Measurements from ENCODE around the gene RTP3. TPM values are rescaled to one million over a fixed set of nuclear protein-coding genes. Genes with fewer than 3 reads are reported as not detected.

Gene RTP3
- total RNA-seq, 1 experiment from 2014 or later = not detected

GRCh38 chr3:46549989-46550388, 52.2 kb downstream of the RTP3 start:
- H3K9me3 ChIP-seq (ENCODE audit: control insufficient read depth, insufficient read depth, low read depth, low read length) = no peaks in the 10 kb centered on the region
- intact Hi-C loops (cut with micrococcal nuclease; ENCODE audit: unreplicated experiment) = no loop called here
- no peaks in the 10 kb centered on the region for H3K4me1 ChIP-seq (ENCODE audit: control insufficient read depth, insufficient read depth, low read length)
- H3K27me3 ChIP-seq (ENCODE audit: control insufficient read depth, insufficient read depth, low read length) = peaks cover 2% of the 10 kb centered on the region; the same call in 1 of the 2 replicates
- no peaks in the 10 kb centered on the region for H3K36me3 ChIP-seq (ENCODE audit: control insufficient read depth, insufficient read depth, low read length)
- in situ Hi-C loops (cut with HindIII; ENCODE audit: low pct_unique_long_range_greater_than_20kb, low sequenced_read_pairs) = no loop called here
- no peak overlapping the region for H3K4me3 ChIP-seq (ENCODE audit: low read depth in 2 of 2, low read length in 2 of 2)
- ATAC-seq (no peak), DNase-seq (ENCODE audit: low read depth, low spot score) (no peak)
- TF ChIP-seq CTCF (IDR thresholded peaks at IDR 0.05) (no peak), SIN3A (IDR thresholded peaks at IDR 0.05; ENCODE audit: borderline replicate concordance, insufficient read depth, low read depth, low read length) (no peak), REST (IDR thresholded peaks at IDR 0.05; ENCODE audit: insufficient read depth in 1 of 2, low read depth in 2 of 2, low read length in 1 of 2) (no peak), POLR2AphosphoS5 (IDR thresholded peaks at IDR 0.05; ENCODE audit: low read depth, low read length) (no peak), TCF7L2 (IDR thresholded peaks at IDR 0.05; ENCODE audit: low read depth, low read length) (no peak)
- ChIA-PET POLR2A (interaction anchor here (0.6 kb wide), 1 partner anchor 9 kb away, joined by 4 read pairs; no protein-coding TSS in a partner anchor), CTCF (no interaction called here)
- no peak overlapping the region for H3K27ac ChIP-seq (ENCODE audit: low read length)
- BruUV-seq (replicated peaks) = no TSS peak

Other genes starting within 250 kb of the RTP3 start
- gene CCR2, start 143.9 kb upstream of the RTP3 start, total RNA-seq (2021; ENCODE audit: unreplicated experiment) = not detected
- gene CCR5, start 127.0 kb upstream of the RTP3 start, total RNA-seq (2021; ENCODE audit: unreplicated experiment) = not detected
- not detected for gene CCRL2, start 90.7 kb upstream of the RTP3 start, total RNA-seq (2021; ENCODE audit: unreplicated experiment)
- gene LTF, start 33.1 kb upstream of the RTP3 start, total RNA-seq (2021; ENCODE audit: unreplicated experiment) = not detected
- not detected for gene LRRC2, start 68.3 kb downstream of the RTP3 start, total RNA-seq (2021; ENCODE audit: unreplicated experiment)
- gene FAM240A, start 114.5 kb downstream of the RTP3 start, total RNA-seq (2021; ENCODE audit: unreplicated experiment) = not detected
- 2.7 TPM for gene ALS2CL, start 195.7 kb downstream of the RTP3 start, total RNA-seq (2021; ENCODE audit: unreplicated experiment)
- 1.1 TPM for gene TMIE, start 203.4 kb downstream of the RTP3 start, total RNA-seq (2021; ENCODE audit: unreplicated experiment)
- gene PRSS50, start 219.9 kb downstream of the RTP3 start, total RNA-seq (2021; ENCODE audit: unreplicated experiment) = 0.13 TPM

Measured in Panc1 (cell line).